GM13976 (cell line): ENCODE results near the gene PRKG1.

Experiments
- DNase-seq: peaks from one replicate; pipeline ENCODE4 v3.0.0; 2012; ENCODE audit warnings: low spot score
- CTCF ChIP-seq: IDR thresholded peaks from 2 replicates; pipeline ENCODE4 v1.5.1; 2012; ENCODE audit warnings: borderline replicate concordance, mild to moderate bottlenecking; ENCODE audit not compliant: insufficient read depth; ENCODE audit errors: extremely low read depth, missing control alignments, control extremely low read depth
- in situ Hi-C: fragments of 300-500 bp; cut with MboI; formaldehyde crosslinking; loops from one replicate; pipeline ENCODE4 v1.12.0; 2022; ENCODE audit warnings: low sequenced_read_pairs, mixed read lengths, inconsistent platforms; ENCODE audit not compliant: unreplicated experiment

Gene PRKG1

GRCh38 chr10:51468424-51468823 is 394.1 kb downstream of the PRKG1 start:
- TF ChIP-seq CTCF: no peak
- in situ Hi-C loops: no loop called here
- DNase-seq: no peak

- in situ Hi-C loops: no loop called here
- no peak for TF ChIP-seq CTCF
- DNase-seq: no peak
Observed at GRCh38 chr10:51469686-51470085, 395.4 kb downstream of the PRKG1 start.

GRCh38 chr10:51471271-51471670 is 397.0 kb downstream of the PRKG1 start:
- TF ChIP-seq CTCF: no peak
- DNase-seq: no peak
- in situ Hi-C loops: no loop called here

GRCh38 chr10:51472154-51472553 is 397.9 kb downstream of the PRKG1 start:
- in situ Hi-C loops: no loop called here
- no peak for TF ChIP-seq CTCF
- no peak for DNase-seq

- no peak for TF ChIP-seq CTCF
- in situ Hi-C loops: no loop called here
Observed at GRCh38 chr10:51479711-51480110, 405.4 kb downstream of the PRKG1 start.

GRCh38 chr10:51485668-51486067 is 411.4 kb downstream of the PRKG1 start:
- in situ Hi-C loops: no loop called here
- no peak for DNase-seq
- no peak for TF ChIP-seq CTCF

More at GRCh38 chr10:51479711-51480110, 405.4 kb downstream of the PRKG1 start:
- no peak for DNase-seq

- no peak for DNase-seq
- no peak for TF ChIP-seq CTCF
- in situ Hi-C loops: no loop called here
Observed at GRCh38 chr10:51487576-51487975, 413.3 kb downstream of the PRKG1 start.
